Activated T-helper 17 cell treated with anti-CD3 and anti-CD28 coated beads, Interleukin-2, amount 50 U/mL, for 72 hours (primary cell): ENCODE data around the gene CFAP410. TPM values are rescaled to one million over a fixed set of nuclear protein-coding genes. Genes with fewer than 3 reads are reported as not detected.
"Not testable (repeated sequence)": the region's sequence is repeated elsewhere in the genome, so short reads cannot be mapped to it uniquely, and the experiment has no call there.

ENCODE experiments used
- ATAC-seq: fragments of 150-1000 bp; cut with Tn5 transposase; replicated peaks from 2 replicates; pipeline ENCODE4 v1.10.0; 2021; ENCODE audit warnings: mild to moderate bottlenecking, moderate library complexity
- H3K27ac Mint-ChIP-seq: one replicate; pipeline ENCODE4 v1.8.0; 2022; ENCODE audit warnings: mixed read lengths
- H3K27me3 Mint-ChIP-seq: one replicate; pipeline ENCODE4 v1.8.0; 2022; ENCODE audit warnings: mixed read lengths
- H3K36me3 Mint-ChIP-seq: one replicate; pipeline ENCODE4 v1.8.0; 2022; ENCODE audit warnings: low read depth, mild to moderate bottlenecking, mixed read lengths
- H3K4me1 Mint-ChIP-seq: one replicate; pipeline ENCODE4 v1.8.0; 2022; ENCODE audit warnings: mixed read lengths
- H3K4me3 Mint-ChIP-seq: one replicate; pipeline ENCODE4 v1.8.0; 2022; ENCODE audit warnings: mild to moderate bottlenecking, mixed read lengths
- H3K9me3 Mint-ChIP-seq: one replicate; pipeline ENCODE4 v1.8.0; 2022; ENCODE audit warnings: mixed read lengths
- total RNA-seq, 2 donors: library from RNA; stranded (reverse); gene quantifications; one replicate each; pipeline ENCODE4 v1.2.3, GENCODE V29; 2022

CFAP410 gene
- total RNA-seq, 2 donors from 2014 or later = 13.7 to 16.4 TPM

DNA sequence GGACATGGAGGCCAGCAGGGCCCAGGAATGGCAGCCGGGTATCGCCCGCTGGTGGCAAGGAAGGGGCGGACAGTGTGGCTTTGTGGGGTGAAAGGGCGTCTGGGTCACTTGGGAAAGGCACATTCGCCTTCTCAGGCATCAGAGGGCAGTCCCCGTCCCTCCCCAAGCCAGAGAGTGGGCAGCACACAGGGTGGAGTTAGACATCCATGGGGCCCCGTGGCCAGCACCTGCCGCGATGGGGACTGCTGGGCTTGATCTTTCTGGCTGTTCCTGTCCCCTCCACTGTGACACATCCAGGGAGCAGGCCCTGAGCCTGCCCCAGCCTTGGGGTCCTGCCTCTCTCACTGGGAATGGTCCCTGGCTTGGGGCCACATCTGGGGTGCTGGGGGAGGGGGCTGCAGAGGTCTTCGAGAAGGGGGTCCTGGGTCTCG, 10.2 kb upstream of the CFAP410 start:
- ATAC-seq = no peak
- H3K9me3 Mint-ChIP-seq = no peaks in the 10 kb centered on the region
- H3K36me3 Mint-ChIP-seq = peaks cover 5% of the 10 kb centered on the region
- no peak overlapping the region for H3K27ac Mint-ChIP-seq
- peaks cover 8% of the 10 kb centered on the region for H3K4me1 Mint-ChIP-seq
- H3K4me3 Mint-ChIP-seq = no peak overlapping the region
- no peaks in the 10 kb centered on the region for H3K27me3 Mint-ChIP-seq

GRCh38 chr21:44348861-44349260, 9.7 kb upstream of the CFAP410 start:
- ATAC-seq = no peak
- no peaks in the 10 kb centered on the region for H3K27me3 Mint-ChIP-seq
- H3K9me3 Mint-ChIP-seq = no peaks in the 10 kb centered on the region
- H3K27ac Mint-ChIP-seq = no peak overlapping the region
- H3K36me3 Mint-ChIP-seq = no peaks in the 10 kb centered on the region
- H3K4me3 Mint-ChIP-seq = no peak overlapping the region
- peaks cover 6% of the 10 kb centered on the region for H3K4me1 Mint-ChIP-seq

- no peaks in the 10 kb centered on the region for H3K9me3 Mint-ChIP-seq
- peaks cover 6% of the 10 kb centered on the region for H3K4me1 Mint-ChIP-seq
- no peaks in the 10 kb centered on the region for H3K36me3 Mint-ChIP-seq
- ATAC-seq = no peak
- H3K27me3 Mint-ChIP-seq = no peaks in the 10 kb centered on the region
- no peak overlapping the region for H3K27ac Mint-ChIP-seq
- H3K4me3 Mint-ChIP-seq = no peak overlapping the region
These were observed 8.8 kb upstream of the CFAP410 start for GRCh38 chr21:44347911-44348451.

DNA sequence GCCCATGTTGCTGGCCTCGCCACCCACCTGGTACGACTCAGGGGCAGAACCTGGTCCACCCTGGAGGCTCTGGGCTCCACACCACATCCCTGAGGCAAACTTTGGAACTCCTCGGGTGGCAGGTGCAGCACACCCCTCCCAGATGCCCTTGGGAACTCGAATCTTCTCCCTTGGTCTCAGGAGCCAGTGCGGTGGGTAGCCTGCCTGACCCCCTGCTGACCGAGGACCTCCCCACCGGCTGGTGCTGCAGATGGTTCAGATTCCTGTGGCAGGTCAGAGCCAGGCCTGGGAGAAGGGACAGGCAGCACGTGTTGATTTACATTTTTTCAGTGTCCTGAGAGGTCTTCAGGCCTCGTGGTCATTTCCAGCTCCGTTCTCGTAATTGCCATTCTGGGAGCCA, 6.3 kb upstream of the CFAP410 start:
- Mint-ChIP-seq H3K4me3 (no peak overlapping the region), H3K27me3 (no peaks in the 10 kb centered on the region), H3K27ac (no peak overlapping the region), H3K4me1 (no peaks in the 10 kb centered on the region), H3K36me3 (no peaks in the 10 kb centered on the region), H3K9me3 (no peaks in the 10 kb centered on the region)
- ATAC-seq = no peak

DNA sequence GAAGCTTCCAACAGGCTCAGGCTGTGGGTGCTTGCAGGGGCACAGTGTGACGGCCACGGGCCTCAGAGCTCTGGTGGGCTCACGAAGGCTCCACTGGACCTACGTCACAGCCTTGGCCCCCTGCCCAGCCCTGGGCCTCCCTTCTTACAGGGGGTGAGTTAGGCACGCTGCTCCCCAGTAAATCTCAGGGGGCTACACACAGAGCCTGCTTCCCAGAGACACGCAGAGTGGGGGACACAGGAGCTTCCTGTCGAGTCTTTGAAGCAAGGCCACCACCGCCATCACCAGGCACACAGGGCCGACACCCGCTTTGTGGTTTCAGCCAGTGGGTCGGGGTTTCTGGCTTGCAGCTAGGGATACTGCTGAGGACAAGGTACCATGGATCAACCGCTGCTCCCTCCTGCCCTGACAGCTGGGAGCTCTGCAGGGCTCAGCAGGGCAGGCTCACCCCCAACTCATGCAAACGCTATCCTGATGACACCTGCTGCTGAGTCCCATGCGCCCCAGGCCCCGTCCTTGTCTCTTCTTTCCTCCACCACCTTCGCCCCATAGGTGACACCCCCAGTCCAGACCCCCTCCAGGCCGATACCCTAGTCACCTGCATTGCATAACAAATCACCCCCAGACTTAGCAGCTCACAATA, 5.5 kb upstream of the CFAP410 start:
- no peaks in the 10 kb centered on the region for H3K9me3 Mint-ChIP-seq
- no peaks in the 10 kb centered on the region for H3K27me3 Mint-ChIP-seq
- H3K27ac Mint-ChIP-seq = no peak overlapping the region
- no peak overlapping the region for H3K4me3 Mint-ChIP-seq
- ATAC-seq = no peak
- no peaks in the 10 kb centered on the region for H3K36me3 Mint-ChIP-seq
- H3K4me1 Mint-ChIP-seq = no peaks in the 10 kb centered on the region

- H3K36me3 Mint-ChIP-seq, ATAC-seq, H3K9me3 Mint-ChIP-seq, H3K27me3 Mint-ChIP-seq, H3K4me3 Mint-ChIP-seq, H3K4me1 Mint-ChIP-seq: not testable (repeated sequence)
- H3K27ac Mint-ChIP-seq = peak overlapping the region; percentile 63
These were observed 3.8 kb upstream of the CFAP410 start for GRCh38 chr21:44342981-44343380.

DNA sequence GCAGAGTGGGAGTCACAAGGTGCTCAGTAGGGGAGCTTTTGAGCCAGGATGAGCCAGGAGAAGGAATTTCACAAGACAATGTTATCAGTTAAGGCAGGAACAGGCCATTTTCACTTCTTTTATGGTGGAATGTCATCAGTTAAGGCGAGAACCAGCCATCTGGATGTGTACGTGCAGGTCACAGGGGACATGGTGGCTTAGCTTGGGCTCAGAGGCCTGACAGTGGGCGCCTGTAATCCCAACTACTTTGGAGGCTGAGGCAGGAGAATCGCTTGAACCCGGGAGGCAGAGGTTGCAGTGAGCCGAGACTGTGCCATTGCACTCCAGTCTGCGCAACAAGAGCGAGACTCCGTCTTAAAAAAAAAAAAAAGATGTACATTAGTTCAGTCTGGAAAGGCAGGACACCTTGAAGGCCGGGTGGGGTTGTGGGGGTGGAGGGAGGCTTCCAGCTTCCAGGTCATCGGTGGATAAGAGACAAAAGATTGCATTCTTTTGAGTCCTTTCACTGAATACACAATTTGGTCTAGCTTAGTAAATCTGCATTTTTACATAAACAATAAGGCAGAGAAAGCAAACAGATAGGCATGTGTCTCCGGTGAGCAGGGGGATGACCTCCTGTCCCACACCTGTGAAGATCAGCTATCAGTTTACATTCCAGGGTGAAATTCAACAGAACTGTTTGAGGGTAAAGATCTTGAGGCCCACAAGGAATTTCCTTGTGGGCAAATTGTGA, 2.7 kb upstream of the CFAP410 start:
- Mint-ChIP-seq H3K36me3 (peaks cover 15% of the 10 kb centered on the region), H3K27ac (peak overlapping the region; percentile 98)
- not testable (repeated sequence) for H3K4me1 Mint-ChIP-seq, H3K4me3 Mint-ChIP-seq, ATAC-seq, H3K27me3 Mint-ChIP-seq, H3K9me3 Mint-ChIP-seq

DNA sequence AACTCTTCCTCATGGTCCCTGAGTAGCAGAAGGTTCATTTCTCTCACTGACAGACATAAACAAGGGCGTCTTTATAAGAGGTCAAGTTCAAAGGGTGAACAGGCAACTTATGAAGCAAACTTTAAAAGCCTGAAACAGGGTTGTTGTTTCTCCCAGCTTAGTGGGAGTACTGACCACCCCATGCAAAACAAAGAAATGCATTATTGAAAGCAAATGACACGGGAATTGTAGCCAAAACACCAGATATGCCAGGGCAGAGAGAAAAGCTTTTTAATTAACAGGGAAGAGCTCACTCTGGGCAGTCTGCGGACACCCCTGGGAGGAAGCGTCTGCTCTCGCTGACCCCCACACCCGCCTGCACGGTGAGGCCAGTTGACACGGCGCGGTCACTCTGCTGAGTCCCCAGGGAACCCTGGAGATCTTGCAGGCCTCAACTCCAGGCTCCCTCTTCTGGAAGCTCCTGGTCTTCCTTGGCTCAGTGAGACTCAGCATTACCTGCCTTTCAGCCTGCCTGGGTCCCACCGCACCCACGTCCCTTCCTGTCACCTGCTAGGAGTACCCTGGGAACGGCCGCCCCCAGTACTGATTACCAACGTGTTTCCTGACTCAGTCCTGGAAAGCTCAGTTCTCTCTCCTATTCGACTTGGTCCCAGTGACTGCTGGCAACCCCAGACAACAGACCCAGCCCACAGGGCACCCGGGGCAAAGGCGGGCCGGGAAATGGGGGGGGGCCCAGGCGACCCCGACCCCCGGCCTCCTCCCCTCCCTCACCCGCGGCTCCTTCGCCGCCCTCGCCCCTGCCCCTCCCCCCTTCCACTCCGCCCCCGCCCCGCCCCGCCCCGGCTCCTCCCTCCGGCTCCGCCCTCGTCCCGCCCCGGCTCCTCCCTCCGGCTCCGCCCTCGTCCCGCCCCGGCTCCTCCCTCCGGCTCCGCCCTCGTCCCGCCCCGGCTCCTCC, 972 bp downstream of the CFAP410 start:
- Mint-ChIP-seq H3K27me3 (no peaks in the 10 kb centered on the region), H3K27ac (no peak overlapping the region), H3K4me3 (peak overlapping the region; percentile 49), H3K36me3 (peaks cover 22% of the 10 kb centered on the region), H3K4me1 (no peaks in the 10 kb centered on the region), H3K9me3 (no peaks in the 10 kb centered on the region)
- peak; percentile 31 for ATAC-seq

- Mint-ChIP-seq H3K4me1 (no peaks in the 10 kb centered on the region), H3K27me3 (no peaks in the 10 kb centered on the region), H3K9me3 (no peaks in the 10 kb centered on the region), H3K36me3 (peaks cover 22% of the 10 kb centered on the region), H3K27ac (no peak overlapping the region), H3K4me3 (peak overlapping the region; percentile 49)
- ATAC-seq = no peak
These were observed 1.7 kb downstream of the CFAP410 start for GRCh38 chr21:44337449-44337848.

GRCh38 chr21:44335266-44336059, 3.7 kb downstream of the CFAP410 start:
- Mint-ChIP-seq H3K9me3 (no peaks in the 10 kb centered on the region), H3K27ac (no peak overlapping the region), H3K4me3 (no peak overlapping the region), H3K27me3 (no peaks in the 10 kb centered on the region), H3K4me1 (no peaks in the 10 kb centered on the region), H3K36me3 (peaks cover 22% of the 10 kb centered on the region)
- ATAC-seq = no peak

DNA sequence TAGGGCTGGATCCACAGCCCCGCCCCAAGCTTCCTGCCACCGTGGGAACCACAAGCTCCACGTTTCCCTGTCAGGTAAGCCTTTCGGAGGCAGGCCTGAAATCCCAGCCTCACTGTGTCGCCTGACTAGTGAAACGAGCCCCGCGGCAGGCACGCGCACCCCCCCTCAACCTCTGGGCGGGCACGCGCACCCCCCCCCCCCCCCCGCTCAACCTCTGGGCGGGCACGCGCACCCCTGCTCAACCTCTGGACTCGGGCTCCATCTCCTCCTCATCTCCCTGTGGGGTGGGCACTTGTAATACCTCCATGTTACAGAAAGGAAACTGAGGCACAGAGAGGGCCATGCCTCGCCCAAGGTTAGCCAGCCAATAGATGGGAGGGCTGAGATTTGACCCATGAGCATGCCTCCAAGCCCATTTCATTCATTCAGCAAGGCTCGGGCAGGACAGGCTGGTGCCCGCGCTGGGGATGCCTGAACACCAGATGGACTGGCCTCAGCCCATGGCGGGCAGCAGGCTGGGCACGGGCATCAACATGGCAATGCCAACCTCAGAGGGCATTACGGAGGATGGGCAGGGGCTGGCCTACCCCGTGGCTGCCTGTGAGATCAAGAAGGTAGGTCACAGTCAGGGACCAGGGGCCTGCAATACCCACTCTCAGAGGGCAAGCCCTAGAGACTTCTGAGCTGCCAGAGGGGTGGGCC, 4.7 kb downstream of the CFAP410 start:
- no peak for ATAC-seq
- Mint-ChIP-seq H3K27ac (no peak overlapping the region), H3K9me3 (no peaks in the 10 kb centered on the region), H3K36me3 (peaks cover 21% of the 10 kb centered on the region), H3K4me3 (no peak overlapping the region), H3K4me1 (no peaks in the 10 kb centered on the region), H3K27me3 (no peaks in the 10 kb centered on the region)

DNA sequence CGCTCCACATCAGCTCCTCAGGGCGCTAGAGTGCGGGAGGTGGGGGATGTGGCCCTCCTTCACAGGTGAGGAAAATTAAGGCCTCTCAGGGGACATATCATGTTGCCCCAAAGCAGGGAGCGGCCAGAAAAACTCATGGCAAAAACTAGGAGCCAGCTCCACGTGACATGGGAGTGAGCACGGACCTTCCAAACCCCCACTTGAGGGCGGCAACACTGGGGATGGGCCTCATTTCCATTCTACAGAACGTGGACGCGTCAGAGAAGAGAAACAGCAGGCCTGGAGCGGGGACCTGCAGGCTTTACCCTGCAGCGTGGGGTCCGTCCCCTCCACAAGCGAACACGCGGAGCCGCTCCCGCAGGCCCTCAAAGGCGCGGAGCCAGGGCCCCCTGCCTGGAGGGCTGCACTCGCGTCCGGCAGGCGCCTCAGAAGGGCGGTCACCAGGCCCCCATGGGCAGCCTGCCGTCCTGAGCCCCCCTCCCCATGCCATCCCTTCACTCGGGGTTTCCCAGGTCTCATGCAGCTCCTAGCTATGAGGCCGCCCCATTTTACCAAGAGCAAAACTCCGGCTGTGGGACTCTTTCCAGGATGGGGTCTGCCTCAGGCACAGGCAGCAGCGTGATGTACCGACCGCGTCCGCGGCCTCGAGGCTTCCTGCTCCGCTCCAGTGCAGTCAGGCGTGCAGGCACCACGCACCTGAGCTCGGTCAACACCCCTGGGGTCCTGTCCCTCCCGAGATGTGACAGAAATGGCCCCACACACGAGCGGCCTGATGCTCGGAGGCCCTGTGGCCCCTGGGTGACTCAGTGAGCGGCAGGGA, 5.5 kb downstream of the CFAP410 start:
- Mint-ChIP-seq H3K27me3 (no peaks in the 10 kb centered on the region), H3K27ac (no peak overlapping the region), H3K9me3 (no peaks in the 10 kb centered on the region), H3K4me3 (no peak overlapping the region), H3K36me3 (peaks cover 18% of the 10 kb centered on the region), H3K4me1 (no peaks in the 10 kb centered on the region)
- no peak for ATAC-seq

DNA sequence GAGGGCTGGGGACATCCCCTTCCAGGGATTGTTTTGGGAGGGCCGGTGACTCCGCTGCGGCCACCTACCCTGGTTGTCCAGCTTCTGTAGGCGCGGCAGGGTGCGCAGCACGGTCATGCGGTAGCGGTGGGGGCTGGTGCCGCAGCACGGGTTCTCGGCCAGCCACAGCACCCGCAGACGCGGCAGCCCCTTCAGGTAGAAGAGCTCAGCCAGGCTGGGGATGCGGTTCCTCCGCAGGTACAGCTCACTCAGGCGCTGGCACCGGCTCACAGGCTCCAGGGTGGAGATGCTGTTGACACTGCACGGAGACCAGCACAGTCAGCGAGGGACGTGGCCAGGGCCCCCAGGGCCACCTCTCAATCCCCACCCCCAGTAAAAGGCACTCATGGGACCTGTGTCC, 6.2 kb downstream of the CFAP410 start:
- Mint-ChIP-seq H3K4me1 (no peaks in the 10 kb centered on the region), H3K27ac (no peak overlapping the region), H3K27me3 (no peaks in the 10 kb centered on the region), H3K9me3 (no peaks in the 10 kb centered on the region), H3K36me3 (peaks cover 18% of the 10 kb centered on the region), H3K4me3 (no peak overlapping the region)
- no peak for ATAC-seq
